K562 (cell line): Measurements from ENCODE around the gene ARFGAP1. TPM values are rescaled to one million over a fixed set of nuclear protein-coding genes. Genes with fewer than 3 reads are reported as not detected.

Experiments
- ATAC-seq: fragments of 200-7000 bp; cut with Tn5 transposase; 3 replicates; pipeline ENCODE4 v1.9.1; 2020; ENCODE audit warnings: moderate library complexity
- BruUV-seq: library from RNA; stranded (reverse); fragments of 400-500 nt; replicated peaks from 2 replicates; lab custom pipeline; 2021; lab: Mats Ljungman, UMichigan
- CTCF ChIA-PET: fragments of 300-600 bp; formaldehyde crosslinking; extraction: SDS; loops from one replicate; lab custom pipeline; 2021; ENCODE audit warnings: low intra/inter-chr PET ratio; lab: Yijun Ruan, JAX
- POLR2A ChIA-PET: fragments of 300-600, 350-650 bp; sonication (Branson Sonifier 250); formaldehyde crosslinking; extraction: SDS; loops from one replicate; lab custom pipeline; 2021; ENCODE audit warnings: antibody characterized with exemption, inconsistent platforms; lab: Yijun Ruan, JAX
- DNase-seq, 4 experiments: peaks; one replicate each; pipeline versions ENCODE4 v3.0.0 to v3.0.0-alpha.2; 2011 to 2018; ENCODE audit warnings: low spot score in 3 of 4, mixed read lengths in 3 of 4; ENCODE audit errors: extremely low read depth in 1 of 4
- FAIRE-seq: peaks from 2 replicates; lab custom pipeline; 2011; peaks lifted over from hg19 to GRCh38; lab: Jason Lieb, UNC
- H2AFZ ChIP-seq: 2 replicates; pipeline ENCODE4 v1.6.0; 2011; ENCODE audit warnings: low read depth, low read length, control low read depth, inconsistent platforms
- H3K27ac ChIP-seq: fragments of 200-600 bp; 3 replicates; pipeline ENCODE4 v1.8.0; 2011; ENCODE audit warnings: low read depth, mild to moderate bottlenecking, control low read depth, inconsistent platforms, low read length, moderate library complexity, mixed read lengths; ENCODE audit errors: extremely low read depth
- H3K27me3 ChIP-seq, 2 experiments: fragments of 300-600 bp in 1 of 2; 2 replicates in 1 of 2; 3 replicates in 1 of 2; pipeline versions ENCODE4 v1.6.0 to v1.8.0; 2011; ENCODE audit warnings: inconsistent platforms in 2 of 2, low read length in 2 of 2, mild to moderate bottlenecking in 1 of 2, mixed read lengths in 1 of 2, moderate library complexity in 1 of 2; ENCODE audit not compliant: control insufficient read depth in 2 of 2, insufficient read depth in 2 of 2
- H3K36me3 ChIP-seq: fragments of 300-600 bp; 3 replicates; pipeline ENCODE4 v1.8.0; 2011; ENCODE audit warnings: mild to moderate bottlenecking, low read length, inconsistent platforms; ENCODE audit not compliant: control insufficient read depth, insufficient read depth
- H3K4me1 ChIP-seq, 2 experiments: fragments of 200-600 bp in 1 of 2; replicated peaks in 1 of 2; 2 replicates in 1 of 2; 3 replicates in 1 of 2; pipeline versions ENCODE4 v1.5.1 to v1.8.0; 2011; ENCODE audit warnings: inconsistent platforms in 2 of 2, low read length in 2 of 2, mild to moderate bottlenecking in 1 of 2, mixed read lengths in 1 of 2, moderate library complexity in 1 of 2; ENCODE audit not compliant: control insufficient read depth in 2 of 2, insufficient read depth in 2 of 2
- H3K4me2 ChIP-seq: 2 replicates; pipeline ENCODE4 v1.6.1; 2011; ENCODE audit warnings: low read length, control low read depth, inconsistent platforms, mixed read lengths; ENCODE audit not compliant: insufficient read depth
- H3K4me3 ChIP-seq: fragments of 200-600 bp; sonication (generic), shearing (Covaris generic); 2 replicates; pipeline ENCODE4 v1.5.1; 2016; ENCODE audit warnings: control low read depth, inconsistent platforms
- H3K79me2 ChIP-seq: fragments of 200-600 bp; 3 replicates; pipeline ENCODE4 v1.8.0; 2011; ENCODE audit warnings: low read length, inconsistent platforms; ENCODE audit not compliant: control insufficient read depth, insufficient read depth
- H3K9ac ChIP-seq, 2 experiments: 2 replicates each; pipeline versions ENCODE4 v1.6.0 to v1.6.1; 2011; ENCODE audit warnings: low read depth in 2 of 2, low read length in 2 of 2, control low read depth in 1 of 2, inconsistent platforms in 1 of 2, mild to moderate bottlenecking in 1 of 2, mixed read lengths in 1 of 2; ENCODE audit not compliant: insufficient read depth in 1 of 2
- H3K9me1 ChIP-seq: one replicate; pipeline ENCODE4 v1.6.0; 2011; ENCODE audit warnings: inconsistent platforms, mild to moderate bottlenecking, low read length, moderate library complexity; ENCODE audit not compliant: control insufficient read depth, insufficient read depth
- H3K9me3 ChIP-seq: replicated peaks from 2 replicates; pipeline ENCODE4 v1.5.1; 2011; ENCODE audit warnings: low read depth, low read length, inconsistent platforms; ENCODE audit not compliant: control insufficient read depth, insufficient read depth
- H4K20me1 ChIP-seq: replicated peaks from 2 replicates; pipeline ENCODE4 v1.6.1; 2011; ENCODE audit warnings: low read length, inconsistent platforms, mixed read lengths; ENCODE audit not compliant: control insufficient read depth, insufficient read depth
- CEBPB ChIP-seq: fragments of 450-650 bp; IDR thresholded peaks from 2 replicates; pipeline ENCODE4 v1.6.1; 2016; ENCODE audit warnings: missing genetic modification characterization, missing compliant biosample characterization
- CHD1 ChIP-seq: fragments of 200-600 bp; sonication (generic); IDR thresholded peaks from one replicate; pipeline ENCODE4 v1.6.1; 2012; ENCODE audit warnings: mild to moderate bottlenecking, moderate library complexity, low read length, inconsistent platforms
- ERF ChIP-seq: fragments of 450-650 bp; formaldehyde crosslinking; IDR thresholded peaks from 2 replicates; pipeline ENCODE4 v1.4.0; 2020; ENCODE audit warnings: mild to moderate bottlenecking, mixed read lengths
- GTF2F1 ChIP-seq: IDR thresholded peaks from 2 replicates; pipeline ENCODE4 v1.6.1; 2011; ENCODE audit warnings: low read depth, low read length, improper control_type of control experiment
- KLF1 ChIP-seq: fragments of 450-650 bp; IDR thresholded peaks from 2 replicates; pipeline ENCODE4 v1.6.1; 2016; ENCODE audit warnings: missing genetic modification characterization, missing compliant biosample characterization
- MECOM ChIP-seq: fragments of 250-450 bp; sonication (Bioruptor Pico); IDR thresholded peaks from 2 replicates; pipeline ENCODE4 v1.8.0; 2022; ENCODE audit warnings: inconsistent platforms
- NFE2L1 ChIP-seq: fragments of 450-650 bp; IDR thresholded peaks from 2 replicates; pipeline ENCODE4 v1.6.1; 2016; ENCODE audit warnings: missing genetic modification characterization, low read depth, mild to moderate bottlenecking, missing compliant biosample characterization, moderate library complexity, borderline replicate concordance
- NONO ChIP-seq, 2 experiments: fragments of 200-400 bp in 1 of 2; fragments of 450-650 bp in 1 of 2; formaldehyde crosslinking in 1 of 2; IDR thresholded peaks; 2 replicates each; pipeline ENCODE4 v1.6.1; 2017; ENCODE audit warnings: low read depth in 2 of 2, mild to moderate bottlenecking in 2 of 2, moderate library complexity in 2 of 2, low read length in 1 of 2
- OTX1 ChIP-seq: fragments of 450-650 bp; formaldehyde crosslinking; IDR thresholded peaks from 2 replicates; pipeline ENCODE4 v1.4.0; 2022; ENCODE audit warnings: mild to moderate bottlenecking
- PCBP1 ChIP-seq: fragments of 200-400 bp; formaldehyde crosslinking; IDR thresholded peaks from 2 replicates; pipeline ENCODE4 v1.6.1; 2018; ENCODE audit warnings: mild to moderate bottlenecking, low read depth, low read length; ENCODE audit not compliant: poor library complexity, severe bottlenecking
- RBM25 ChIP-seq: fragments of 200-400 bp; formaldehyde crosslinking; IDR thresholded peaks from 2 replicates; pipeline ENCODE4 v1.6.1; 2018; ENCODE audit warnings: low read length, low read depth, moderate library complexity; ENCODE audit not compliant: severe bottlenecking
- SMAD2 ChIP-seq: fragments of 150-350 bp; IDR thresholded peaks from 2 replicates; pipeline ENCODE4 v1.6.1; 2014; ENCODE audit warnings: low read depth, mild to moderate bottlenecking, low read length
- ZNF121 ChIP-seq: sonication (generic); formaldehyde crosslinking; conservative IDR thresholded peaks from 2 replicates; pipeline ENCODE4 v1.8.0; 2022; ENCODE audit warnings: missing genetic modification reagents
- ZNF584 ChIP-seq: fragments of 200-800 bp; sonication (Bioruptor generic); IDR thresholded peaks from 2 replicates; pipeline ENCODE4 v1.6.1; 2016; ENCODE audit warnings: low read depth, mild to moderate bottlenecking, missing genetic modification characterization, missing compliant biosample characterization
- WGBS: fragments of 100-300 bp; shearing (Covaris generic); methylation state at CpG from one replicate; pipeline ENCODE4 v1.1.6; 2016; ENCODE audit warnings: low coverage, mixed read lengths; ENCODE audit not compliant: insufficient coverage; ENCODE audit errors: missing lambda C conversion rate; 5-methylcytosine and 5-hydroxymethylcytosine counted together
- in situ Hi-C: fragments of 300-500 bp; cut with MboI; formaldehyde crosslinking; loops from 4 replicates; pipeline ENCODE4 v1.15.0; 2018; ENCODE audit warnings: inconsistent platforms, mixed read lengths
- intact Hi-C: fragments of 100-400 bp; cut with micrococcal nuclease; formaldehyde crosslinking; loops from 2 replicates; pipeline ENCODE4 v1.14.2; 2022
- polyA plus RNA-seq, 8 experiments: library from polyadenylated mRNA; depleted of rRNA in 4 of 8; stranded (reverse) in 5 of 8; unstranded in 3 of 8; fragments of >200 nt; fragmentation: Nextera tagmentation in 2 of 8; fragmentation: Illumina TruSeq in 1 of 8; extraction: Ambion mirVana in 2 of 8; extraction: Trizol in 1 of 8; gene quantifications; 2 replicates each; pipeline versions ENCODE4 v1.2.1 to v1.2.3, GENCODE V29; 2011 to 2014; ENCODE audit warnings: inconsistent platforms in 1 of 8, missing spikeins in 1 of 8
- total RNA-seq, 7 experiments: library from RNA; depleted of rRNA in 6 of 7; stranded (reverse); fragments of >200 nt in 6 of 7; fragmentation: Illumina TruSeq in 2 of 7; extraction: Trizol in 2 of 7; gene quantifications; 2 replicates each; pipeline versions ENCODE4 v1.2.1 to v1.2.3, GENCODE V29; 2011 to 2021; ENCODE audit warnings: low replicate concordance in 1 of 7

The ARFGAP1 gene
- total and polyA plus RNA-seq, 9 of the 15 experiments (the other 6 are each of a cell fraction or from before 2014, with no cell fraction given): 0.53 to 102 (median 33.5) TPM

DNA sequence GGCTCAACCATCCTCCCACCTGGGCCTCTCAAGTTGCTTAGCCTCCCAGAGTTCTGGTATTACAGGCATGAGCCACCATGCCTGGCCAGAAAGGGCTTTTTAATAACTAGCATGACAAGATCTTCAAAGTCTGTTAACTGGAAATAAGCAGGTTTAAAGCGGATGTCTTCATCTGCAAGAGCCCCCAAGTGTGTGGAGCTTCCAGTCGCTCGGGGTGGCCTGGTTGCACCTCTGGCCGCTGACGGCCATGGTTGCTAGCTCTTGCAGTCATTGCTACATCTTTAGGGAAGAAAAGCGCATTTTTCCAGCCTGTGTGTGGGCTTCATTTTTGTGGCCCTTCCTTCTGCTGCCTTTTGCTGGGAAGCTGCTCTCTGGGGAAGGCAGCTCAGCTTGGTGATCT is 7.8 kb downstream of the ARFGAP1 start:
- TF ChIP-seq MECOM (CRISPR knock-in tag) (no peak), ZNF584 (no peak), NFE2L1 (tag) (no peak), GTF2F1 (no peak), ERF (CRISPR knock-in tag) (no peak), CHD1 (no peak), RBM25 (no peak), OTX1 (CRISPR knock-in tag) (no peak), KLF1 (tag) (no peak), NONO (IDR thresholded peaks at IDR 0.05; ENCODE audit: low read depth in 2 of 2, low read length in 1 of 2) (no peak), SMAD2 (no peak), ZNF121 (no peak), PCBP1 (no peak), CEBPB (tag) (no peak)
- H3K4me3 ChIP-seq: no peak overlapping the region
- H3K36me3 ChIP-seq: peaks cover 89% of the 10 kb centered on the region; the same call in 2 of the 3 replicates
- peaks cover 0 to 34% of the 10 kb centered on the region in 2 experiments; a peak in 1 of 5 replicates for H3K4me1 ChIP-seq
- WGBS: 89% methylated on average over 6 of the region's 6 CpGs
- H3K4me2 ChIP-seq: no peak overlapping the region
- in situ Hi-C loops (no loop called here), intact Hi-C loops (no loop called here)
- no peak overlapping the region for H2AFZ ChIP-seq
- peaks cover 6% of the 10 kb centered on the region for H3K9me1 ChIP-seq
- peaks cover 7% of the 10 kb centered on the region; the same call in 1 of the 2 replicates for H4K20me1 ChIP-seq
- FAIRE-seq (no peak), ATAC-seq (no peak), DNase-seq (no peak)
- H3K79me2 ChIP-seq: peaks cover 15% of the 10 kb centered on the region
- H3K9ac ChIP-seq: no peak overlapping the region
- H3K9me3 ChIP-seq: no peaks in the 10 kb centered on the region
- CTCF ChIA-PET: interaction anchor here (0.8 kb wide), 1 partner anchor 308 kb away, joined by 3 read pairs; no protein-coding TSS in a partner anchor
- no TSS peak for BruUV-seq
- H3K27ac ChIP-seq: no peak overlapping the region
- POLR2A ChIA-PET: interaction anchor here (0.5 to 5.2 kb wide), 3 partner anchors 7 to 66 kb away, joined by 3 to 28 read pairs (median 24); partner anchors contain the start of genes ARFGAP1 and COL20A1
- H3K27me3 ChIP-seq: no peaks in the 10 kb centered on the region
